OCI-LY7 (cell line): Measurements from ENCODE around the gene CEP89. TPM values are rescaled to one million over a fixed set of nuclear protein-coding genes. Genes with fewer than 3 reads are reported as not detected.
"Not testable (repeated sequence)": the region's sequence is repeated elsewhere in the genome, so short reads cannot be mapped to it uniquely, and the experiment has no call there.

Source experiments
- BruUV-seq: library from RNA; stranded (reverse); fragments of 400-500 nt; replicated peaks from 2 replicates; lab custom pipeline; 2021; lab: Mats Ljungman, UMichigan
- CTCF ChIA-PET: fragments of 300-600 bp; sonication (Branson Sonifier 250); formaldehyde crosslinking; loops from one replicate; lab custom pipeline; 2022; ENCODE audit warnings: antibody characterized with exemption; ENCODE audit not compliant: unreplicated experiment; lab: Charles Lee
- POLR2A ChIA-PET: fragments of 300-600 bp; sonication (Branson Sonifier 250); formaldehyde crosslinking; loops from one replicate; lab custom pipeline; 2022; ENCODE audit warnings: antibody characterized with exemption; lab: Charles Lee
- DNase-seq: peaks from one replicate; pipeline ENCODE4 v3.0.0-alpha.2; 2015; ENCODE audit warnings: low spot score
- H2AFZ ChIP-seq: fragments of 200-600 bp; sonication (generic), shearing (Covaris generic); 2 replicates; pipeline ENCODE4 v1.6.1; 2014; ENCODE audit warnings: mild to moderate bottlenecking, antibody characterized with exemption, low read length, moderate library complexity
- H3K27ac ChIP-seq: fragments of 200-600 bp; sonication (generic); 2 replicates; pipeline ENCODE4 v1.5.1; 2014; ENCODE audit warnings: mixed run types, low read depth, mild to moderate bottlenecking, moderate library complexity, low read length, inconsistent platforms; ENCODE audit not compliant: poor library complexity, severe bottlenecking
- H3K36me3 ChIP-seq: fragments of 200-600 bp; sonication (generic); 2 replicates; pipeline ENCODE4 v1.6.1; 2014; ENCODE audit warnings: mild to moderate bottlenecking, antibody characterized with exemption, low read length, moderate library complexity, mixed read lengths; ENCODE audit not compliant: insufficient read depth
- H3K4me1 ChIP-seq: fragments of 200-600 bp; sonication (generic); 2 replicates; pipeline ENCODE4 v1.5.1; 2014; ENCODE audit warnings: mild to moderate bottlenecking, low read length; ENCODE audit not compliant: insufficient read depth, poor library complexity, severe bottlenecking
- H3K4me2 ChIP-seq: fragments of 200-600 bp; sonication (generic); 2 replicates; pipeline ENCODE4 v1.6.1; 2014; ENCODE audit warnings: mild to moderate bottlenecking, low read length
- H3K4me3 ChIP-seq: fragments of 200-600 bp; sonication (generic); 2 replicates; pipeline ENCODE4 v1.5.1; 2014; ENCODE audit warnings: mild to moderate bottlenecking, low read depth, low read length; ENCODE audit not compliant: poor library complexity, severe bottlenecking
- H3K79me2 ChIP-seq: fragments of 200-600 bp; sonication (generic); 2 replicates; pipeline ENCODE4 v1.6.1; 2016; ENCODE audit warnings: low read depth, mild to moderate bottlenecking, low read length, moderate library complexity, mixed read lengths; ENCODE audit not compliant: insufficient read depth
- H3K9me2 ChIP-seq: fragments of 200-600 bp; sonication (generic); 2 replicates; pipeline ENCODE4 v1.6.1; 2016; ENCODE audit warnings: mild to moderate bottlenecking, low read length, mixed read lengths; ENCODE audit not compliant: insufficient read depth
- H3K9me3 ChIP-seq: fragments of 200-600 bp; sonication (generic); 2 replicates; pipeline ENCODE4 v1.6.1; 2014; ENCODE audit warnings: mild to moderate bottlenecking, mixed run types, low read length, mixed read lengths
- H4K20me1 ChIP-seq: fragments of 200-600 bp; sonication (generic); 2 replicates; pipeline ENCODE4 v1.6.1; 2014; ENCODE audit warnings: mild to moderate bottlenecking, antibody characterized with exemption, low read length, moderate library complexity, mixed read lengths; ENCODE audit not compliant: insufficient read depth
- CTCF ChIP-seq: fragments of 200-600 bp; sonication (generic); conservative IDR thresholded peaks from 2 replicates; pipeline ENCODE4 v1.5.1; 2014; ENCODE audit warnings: mild to moderate bottlenecking, antibody characterized with exemption, low read length, moderate library complexity, mixed read lengths
- EZH2phosphoT487 ChIP-seq: fragments of 200-600 bp; sonication (generic); IDR thresholded peaks from 2 replicates; pipeline ENCODE4 v1.6.1; 2018; ENCODE audit warnings: low read depth, borderline replicate concordance, mild to moderate bottlenecking, mixed run types, antibody characterized with exemption, low read length, moderate library complexity, mixed read lengths
- intact Hi-C: fragments of 100-400 bp; cut with micrococcal nuclease; formaldehyde crosslinking; loops from one replicate; pipeline ENCODE4 v1.10.0; 2022; ENCODE audit not compliant: unreplicated experiment
- total RNA-seq, 2 experiments: library from RNA; depleted of rRNA in 1 of 2; stranded (reverse); fragments of >200 nt in 1 of 2; shearing (Covaris generic) in 1 of 2; gene quantifications; 2 replicates each; pipeline ENCODE4 v1.2.3, GENCODE V29; 2014 to 2022

CEP89 gene
- total RNA-seq, 2 experiments from 2014 or later: 15.8 to 20.6 TPM

- ChIA-PET CTCF (no interaction called here), POLR2A (interaction anchor here (0.7 kb wide), 1 partner anchor 101 kb away, joined by 6 read pairs; no protein-coding TSS in a partner anchor)
Observed at GRCh38 chr19:32868206-32868950, 103.4 kb downstream of the CEP89 start.

GRCh38 chr19:32867436-32867835, 104.3 kb downstream of the CEP89 start:
- DNase-seq, BruUV-seq, H3K9me3 ChIP-seq, H3K27ac ChIP-seq, H3K36me3 ChIP-seq, H2AFZ ChIP-seq, H3K9me2 ChIP-seq, H3K4me1 ChIP-seq, H3K4me3 ChIP-seq, H4K20me1 ChIP-seq, CTCF ChIA-PET, intact Hi-C loops, H3K4me2 ChIP-seq, H3K79me2 ChIP-seq: not testable (repeated sequence)
- POLR2A ChIA-PET: interaction anchor here (0.7 kb wide), 1 partner anchor 100 kb away, joined by 6 read pairs; no protein-coding TSS in a partner anchor

More at GRCh38 chr19:32868206-32868950, 103.4 kb downstream of the CEP89 start:
- no peak overlapping the region for H3K4me3 ChIP-seq
- BruUV-seq: no TSS peak
- no peaks in the 10 kb centered on the region for H4K20me1 ChIP-seq
- no peaks in the 10 kb centered on the region for H3K79me2 ChIP-seq
- H3K4me1 ChIP-seq: no peaks in the 10 kb centered on the region
- no peak overlapping the region for H3K4me2 ChIP-seq
- DNase-seq: no peak
- H3K9me3 ChIP-seq: no peaks in the 10 kb centered on the region
- no peaks in the 10 kb centered on the region for H3K9me2 ChIP-seq
- no peaks in the 10 kb centered on the region for H3K36me3 ChIP-seq
- TF ChIP-seq EZH2phosphoT487 (no peak), CTCF (no peak)
- intact Hi-C loops: no loop called here
- no peak overlapping the region for H2AFZ ChIP-seq
- H3K27ac ChIP-seq: no peak overlapping the region

- POLR2A ChIA-PET: interaction anchor here (0.6 kb wide), 1 partner anchor 452 kb away, joined by 3 read pairs; no protein-coding TSS in a partner anchor
- intact Hi-C loops: no loop called here
- DNase-seq: no peak
- Histone ChIP-seq H3K36me3 (no peaks in the 10 kb centered on the region), H3K27ac (no peak overlapping the region), H4K20me1 (no peaks in the 10 kb centered on the region), H3K9me3 (no peaks in the 10 kb centered on the region), H2AFZ (no peak overlapping the region), H3K4me2 (no peak overlapping the region), H3K79me2 (no peaks in the 10 kb centered on the region), H3K9me2 (no peaks in the 10 kb centered on the region), H3K4me1 (no peaks in the 10 kb centered on the region), H3K4me3 (no peak overlapping the region)
- no peak for TF ChIP-seq EZH2phosphoT487
- no peak for TF ChIP-seq CTCF
- CTCF ChIA-PET: no interaction called here
- BruUV-seq: no TSS peak
Observed at GRCh38 chr19:32866564-32867265, 105.0 kb downstream of the CEP89 start.
